Caco-2 (cell line): Measurements from ENCODE around the gene CLPTM1L. TPM values are rescaled to one million over a fixed set of nuclear protein-coding genes. Genes with fewer than 3 reads are reported as not detected.
A peak's percentile ranks its signal among the peaks of the same experiment; 100 is the strongest.

Source experiments
- BruUV-seq: library from RNA; stranded (reverse); fragments of 400-500 nt; replicated peaks from 2 replicates; lab custom pipeline; 2021; lab: Mats Ljungman, UMichigan
- CTCF ChIA-PET: fragments of 300-600 bp; sonication (Branson Sonifier 250); formaldehyde crosslinking; loops from one replicate; lab custom pipeline; 2022; ENCODE audit warnings: antibody characterized with exemption; lab: Charles Lee
- POLR2A ChIA-PET: fragments of 300-600 bp; sonication (Branson Sonifier 250); formaldehyde crosslinking; loops from one replicate; lab custom pipeline; 2022; ENCODE audit warnings: antibody characterized with exemption; lab: Charles Lee
- DNase-seq, 2 experiments: peaks; one replicate each; pipeline versions ENCODE4 v3.0.0 to v3.0.0-alpha.2; 2020 to 2022
- H3K27me3 ChIP-seq: replicated peaks from 2 replicates; pipeline ENCODE4 v1.6.0; 2011; ENCODE audit warnings: low read length; ENCODE audit not compliant: control insufficient read depth, insufficient read depth
- H3K36me3 ChIP-seq: 2 replicates; pipeline ENCODE4 v1.5.1; 2011; ENCODE audit warnings: low read length; ENCODE audit not compliant: control insufficient read depth, insufficient read depth
- H3K4me1 ChIP-seq: fragments of 250-450 bp; sonication (Bioruptor Pico); 2 replicates; pipeline ENCODE4 v1.5.1; 2020; ENCODE audit warnings: mild to moderate bottlenecking
- H3K4me3 ChIP-seq: 2 replicates; pipeline ENCODE4 v1.5.1; 2011; ENCODE audit warnings: low read depth, mild to moderate bottlenecking, control low read depth, low read length
- H3K9me3 ChIP-seq: fragments of 250-450 bp; sonication (Bioruptor Pico); 2 replicates; pipeline ENCODE4 v1.5.1; 2020; ENCODE audit warnings: mild to moderate bottlenecking, moderate library complexity
- H3K27ac Mint-ChIP-seq: one replicate; pipeline ENCODE4 v1.8.0; 2022; ENCODE audit warnings: mixed read lengths; ENCODE audit not compliant: unreplicated experiment
- H3K27me3 Mint-ChIP-seq: one replicate; pipeline ENCODE4 v1.8.0; 2022; ENCODE audit warnings: mixed read lengths; ENCODE audit not compliant: insufficient read depth, unreplicated experiment
- H3K36me3 Mint-ChIP-seq: one replicate; pipeline ENCODE4 v1.8.0; 2022; ENCODE audit warnings: mild to moderate bottlenecking, mixed read lengths; ENCODE audit not compliant: insufficient read depth, unreplicated experiment
- H3K4me1 Mint-ChIP-seq: one replicate; pipeline ENCODE4 v1.8.0; 2022; ENCODE audit warnings: low read depth, mixed read lengths; ENCODE audit not compliant: unreplicated experiment
- H3K4me3 Mint-ChIP-seq: one replicate; pipeline ENCODE4 v1.8.0; 2022; ENCODE audit warnings: mild to moderate bottlenecking, moderate library complexity, mixed read lengths; ENCODE audit not compliant: unreplicated experiment
- H3K9me3 Mint-ChIP-seq: one replicate; pipeline ENCODE4 v1.8.0; 2022; ENCODE audit warnings: mixed read lengths; ENCODE audit not compliant: unreplicated experiment
- intact Hi-C: fragments of 100-400 bp; cut with micrococcal nuclease; formaldehyde crosslinking; loops from one replicate; pipeline ENCODE4 v1.10.0; 2022; ENCODE audit not compliant: unreplicated experiment
- total RNA-seq: library from RNA; stranded (reverse); gene quantifications from 2 replicates; pipeline ENCODE4 v1.2.3, GENCODE V29; 2022
- TF ChIP-seq, protein P1 (sequence below), 2 experiments: fragments of 200-600 bp in 1 of 2; IDR thresholded peaks; 1 replicate in 1 of 2; 2 replicates in 1 of 2; pipeline versions ENCODE4 v1.5.1 to v1.8.0; 2011 to 2022; ENCODE audit warnings: antibody characterized with exemption in 1 of 2, control low read depth in 1 of 2, inconsistent platforms in 1 of 2, low read depth in 1 of 2, low read length in 1 of 2, mild to moderate bottlenecking in 1 of 2, moderate library complexity in 1 of 2; ENCODE audit not compliant: insufficient read depth in 1 of 2, severe bottlenecking in 1 of 2, unreplicated experiment in 1 of 2

CLPTM1L gene
- total RNA-seq, 1 experiment from 2014 or later, result 114 TPM

DNA sequence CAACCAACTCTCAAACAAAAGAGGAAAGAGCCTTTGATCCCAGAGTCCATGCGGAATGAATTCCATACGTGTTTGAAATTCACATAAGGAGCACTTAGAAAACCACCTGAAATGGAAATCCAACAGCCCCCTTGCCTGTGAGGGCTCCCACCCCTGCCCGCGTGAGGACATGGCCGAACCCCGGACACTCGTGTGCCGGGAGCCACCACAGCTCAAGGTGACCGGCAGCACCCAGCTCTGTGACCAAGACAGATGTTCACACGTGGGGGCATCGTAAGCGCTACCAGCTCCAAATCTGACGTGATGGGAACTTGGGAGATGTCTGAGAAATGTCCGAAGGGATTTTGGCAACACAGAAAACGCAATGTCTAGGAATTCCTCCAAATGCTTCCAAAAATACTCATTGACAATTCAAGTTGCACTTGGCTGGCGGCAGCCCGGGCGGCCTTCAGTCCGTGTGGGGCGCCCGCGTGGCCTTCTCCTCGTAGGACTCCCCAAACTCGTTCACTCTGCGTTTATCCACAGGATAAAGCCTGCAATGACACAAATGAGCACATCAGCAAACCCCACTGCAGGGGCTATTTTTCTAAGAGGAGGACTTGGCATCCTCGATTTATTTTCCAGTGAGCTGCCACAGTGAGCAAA, 26.9 kb downstream of the CLPTM1L start:
- H3K4me1 Mint-ChIP-seq, result peaks cover 16% of the 10 kb centered on the region
- no peaks in the 10 kb centered on the region for H3K9me3 Mint-ChIP-seq
- ChIA-PET CTCF (no interaction called here), POLR2A (no interaction called here)
- no peak overlapping the region for H3K4me3 ChIP-seq
- peak overlapping the region; percentile 85 for H3K27ac Mint-ChIP-seq
- peaks cover 25% of the 10 kb centered on the region for H3K4me1 ChIP-seq
- H3K27me3 ChIP-seq, result no peaks in the 10 kb centered on the region
- intact Hi-C loops, result loop anchor here (2.0 kb wide), 1 partner anchor 15 kb away; no protein-coding TSS in a partner anchor
- peak in 1 of 2 experiments; percentile 17 for DNase-seq
- H3K9me3 ChIP-seq, result no peaks in the 10 kb centered on the region
- TF ChIP-seq, protein P1, sequence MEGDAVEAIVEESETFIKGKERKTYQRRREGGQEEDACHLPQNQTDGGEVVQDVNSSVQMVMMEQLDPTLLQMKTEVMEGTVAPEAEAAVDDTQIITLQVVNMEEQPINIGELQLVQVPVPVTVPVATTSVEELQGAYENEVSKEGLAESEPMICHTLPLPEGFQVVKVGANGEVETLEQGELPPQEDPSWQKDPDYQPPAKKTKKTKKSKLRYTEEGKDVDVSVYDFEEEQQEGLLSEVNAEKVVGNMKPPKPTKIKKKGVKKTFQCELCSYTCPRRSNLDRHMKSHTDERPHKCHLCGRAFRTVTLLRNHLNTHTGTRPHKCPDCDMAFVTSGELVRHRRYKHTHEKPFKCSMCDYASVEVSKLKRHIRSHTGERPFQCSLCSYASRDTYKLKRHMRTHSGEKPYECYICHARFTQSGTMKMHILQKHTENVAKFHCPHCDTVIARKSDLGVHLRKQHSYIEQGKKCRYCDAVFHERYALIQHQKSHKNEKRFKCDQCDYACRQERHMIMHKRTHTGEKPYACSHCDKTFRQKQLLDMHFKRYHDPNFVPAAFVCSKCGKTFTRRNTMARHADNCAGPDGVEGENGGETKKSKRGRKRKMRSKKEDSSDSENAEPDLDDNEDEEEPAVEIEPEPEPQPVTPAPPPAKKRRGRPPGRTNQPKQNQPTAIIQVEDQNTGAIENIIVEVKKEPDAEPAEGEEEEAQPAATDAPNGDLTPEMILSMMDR (IDR thresholded peaks at IDR 0.05; ENCODE audit: insufficient read depth in 1 of 2, low read depth in 1 of 2, low read length in 1 of 2, severe bottlenecking in 1 of 2, unreplicated experiment in 1 of 2), result no peak
- H3K36me3 Mint-ChIP-seq, result peaks cover 44% of the 10 kb centered on the region
- BruUV-seq, result no TSS peak
- H3K4me3 Mint-ChIP-seq, result no peak overlapping the region
- peaks cover 2% of the 10 kb centered on the region for H3K36me3 ChIP-seq
- no peaks in the 10 kb centered on the region for H3K27me3 Mint-ChIP-seq

DNA sequence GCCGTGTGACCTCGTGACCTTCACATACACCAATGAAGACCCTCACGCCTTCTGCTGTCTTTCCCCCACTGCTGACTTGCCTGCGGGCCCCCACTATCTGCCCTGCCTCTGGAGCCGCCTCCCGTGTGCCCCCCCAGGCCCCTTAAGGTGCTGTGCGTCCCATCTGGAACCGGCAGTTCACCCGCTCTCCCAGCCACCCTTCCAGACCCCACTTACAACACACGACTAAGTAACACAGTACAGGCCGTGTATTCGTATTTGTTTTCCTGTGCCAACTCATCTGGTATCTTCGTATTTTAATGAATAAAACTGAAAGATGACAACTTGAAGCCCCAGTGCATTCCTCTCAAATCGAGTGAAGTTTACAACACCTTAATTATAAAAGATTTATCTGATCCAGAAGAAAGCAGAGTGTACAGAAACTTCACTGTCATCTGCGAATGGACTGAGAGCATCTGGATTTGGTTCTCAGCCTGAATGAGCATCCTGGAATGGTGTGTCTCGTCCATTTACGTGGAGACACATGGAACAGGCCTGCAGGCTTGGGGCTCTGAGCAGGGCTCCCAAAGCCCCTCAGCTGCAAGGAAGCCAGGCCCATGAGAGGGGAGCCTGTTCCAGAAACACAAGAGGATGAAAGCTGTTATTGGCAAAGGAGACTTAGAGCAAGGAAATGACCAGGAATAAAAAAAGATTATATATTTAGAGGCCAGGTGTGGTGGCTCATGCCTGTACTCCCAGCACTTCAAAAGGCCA, 28.1 kb downstream of the CLPTM1L start:
- H3K27me3 Mint-ChIP-seq, result no peaks in the 10 kb centered on the region
- peak in 1 of 2 experiments; percentile 19 for DNase-seq
- peak overlapping the region; percentile 39 for H3K4me3 Mint-ChIP-seq
- Histone ChIP-seq H3K4me1 (peaks cover 25% of the 10 kb centered on the region), H3K27me3 (no peaks in the 10 kb centered on the region), H3K4me3 (no peak overlapping the region), H3K36me3 (peaks cover 1% of the 10 kb centered on the region; the same call in 1 of the 2 replicates), H3K9me3 (no peaks in the 10 kb centered on the region)
- no TSS peak for BruUV-seq
- TF ChIP-seq, protein P1 (IDR thresholded peaks at IDR 0.05; ENCODE audit: insufficient read depth in 1 of 2, low read depth in 1 of 2, low read length in 1 of 2, severe bottlenecking in 1 of 2, unreplicated experiment in 1 of 2), result no peak
- H3K27ac Mint-ChIP-seq, result peak overlapping the region; percentile 85
- H3K4me1 Mint-ChIP-seq, result peaks cover 16% of the 10 kb centered on the region
- H3K9me3 Mint-ChIP-seq, result no peaks in the 10 kb centered on the region
- POLR2A ChIA-PET, result no interaction called here
- peaks cover 39% of the 10 kb centered on the region for H3K36me3 Mint-ChIP-seq
- intact Hi-C loops, result loop anchor here (2.0 kb wide), 1 partner anchor 16 kb away; no protein-coding TSS in a partner anchor
- CTCF ChIA-PET, result no interaction called here
